Subcutaneous adipose tissue (tissue), 4 donors: ENCODE measurements around the gene CAMTA2. TPM values are rescaled to one million over a fixed set of nuclear protein-coding genes. Genes with fewer than 3 reads are reported as not detected.

Experiments used
- total RNA-seq, 4 donors: library from RNA; depleted of rRNA; stranded (reverse); fragments of >200 nt; gene quantifications; one replicate each; pipeline ENCODE4 v1.1.0, GENCODE V29; 2016
- TF ChIP-seq, protein P1 (sequence below): fragments of 450-650 bp; IDR thresholded peaks from one replicate; pipeline ENCODE4 v1.5.1; 2016; ENCODE audit warnings: low read depth, mild to moderate bottlenecking, control low read depth, antibody characterized with exemption, moderate library complexity

The CAMTA2 gene
- total RNA-seq, 4 donors from 2014 or later = 11.4 to 21.9 (median 17.5) TPM

DNA sequence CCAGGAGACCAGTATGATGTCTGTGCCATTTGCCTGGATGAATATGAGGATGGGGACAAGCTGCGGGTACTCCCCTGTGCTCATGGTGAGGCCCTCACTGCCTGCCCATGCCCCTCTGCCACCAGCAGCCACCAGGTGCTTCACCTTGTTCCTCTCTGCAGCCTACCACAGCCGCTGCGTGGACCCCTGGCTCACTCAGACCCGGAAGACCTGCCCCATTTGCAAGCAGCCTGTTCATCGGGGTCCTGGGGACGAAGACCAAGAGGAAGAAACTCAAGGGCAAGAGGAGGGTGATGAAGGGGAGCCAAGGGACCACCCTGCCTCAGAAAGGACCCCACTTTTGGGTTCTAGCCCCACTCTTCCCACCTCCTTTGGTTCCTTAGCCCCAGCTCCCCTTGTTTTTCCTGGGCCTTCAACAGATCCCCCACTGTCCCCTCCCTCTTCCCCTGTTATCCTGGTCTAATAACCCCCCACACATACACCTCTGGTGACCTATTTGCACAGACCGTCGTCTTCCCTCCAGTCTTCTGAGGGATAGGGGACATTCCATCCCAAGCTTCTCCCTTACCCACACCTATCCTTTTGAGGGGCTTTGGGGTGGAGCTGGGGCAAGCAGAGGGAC lies 42.8 kb downstream of the CAMTA2 start:
- TF ChIP-seq, protein P1, sequence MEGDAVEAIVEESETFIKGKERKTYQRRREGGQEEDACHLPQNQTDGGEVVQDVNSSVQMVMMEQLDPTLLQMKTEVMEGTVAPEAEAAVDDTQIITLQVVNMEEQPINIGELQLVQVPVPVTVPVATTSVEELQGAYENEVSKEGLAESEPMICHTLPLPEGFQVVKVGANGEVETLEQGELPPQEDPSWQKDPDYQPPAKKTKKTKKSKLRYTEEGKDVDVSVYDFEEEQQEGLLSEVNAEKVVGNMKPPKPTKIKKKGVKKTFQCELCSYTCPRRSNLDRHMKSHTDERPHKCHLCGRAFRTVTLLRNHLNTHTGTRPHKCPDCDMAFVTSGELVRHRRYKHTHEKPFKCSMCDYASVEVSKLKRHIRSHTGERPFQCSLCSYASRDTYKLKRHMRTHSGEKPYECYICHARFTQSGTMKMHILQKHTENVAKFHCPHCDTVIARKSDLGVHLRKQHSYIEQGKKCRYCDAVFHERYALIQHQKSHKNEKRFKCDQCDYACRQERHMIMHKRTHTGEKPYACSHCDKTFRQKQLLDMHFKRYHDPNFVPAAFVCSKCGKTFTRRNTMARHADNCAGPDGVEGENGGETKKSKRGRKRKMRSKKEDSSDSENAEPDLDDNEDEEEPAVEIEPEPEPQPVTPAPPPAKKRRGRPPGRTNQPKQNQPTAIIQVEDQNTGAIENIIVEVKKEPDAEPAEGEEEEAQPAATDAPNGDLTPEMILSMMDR = no peak

DNA sequence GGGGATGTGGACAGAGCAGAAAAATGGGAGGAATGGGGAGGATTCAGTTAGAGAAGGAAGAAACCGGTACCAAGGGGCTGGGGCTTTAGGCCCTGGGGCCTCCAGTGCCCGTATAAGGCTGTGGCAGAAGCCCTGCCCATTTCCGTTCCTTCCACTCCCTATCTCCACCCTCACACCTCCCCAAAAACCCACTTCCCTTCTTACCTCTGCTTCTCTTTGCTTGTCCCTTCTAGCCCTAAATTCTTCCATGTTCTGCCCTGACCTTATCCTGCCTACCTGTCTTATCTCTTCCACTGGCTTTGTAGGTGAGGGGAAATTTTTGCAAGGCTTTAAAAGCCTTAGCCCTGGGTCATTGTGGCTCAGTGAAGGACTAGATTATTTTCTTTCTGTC lies 43.3 kb downstream of the CAMTA2 start:
- TF ChIP-seq, protein P1 = no peak

DNA sequence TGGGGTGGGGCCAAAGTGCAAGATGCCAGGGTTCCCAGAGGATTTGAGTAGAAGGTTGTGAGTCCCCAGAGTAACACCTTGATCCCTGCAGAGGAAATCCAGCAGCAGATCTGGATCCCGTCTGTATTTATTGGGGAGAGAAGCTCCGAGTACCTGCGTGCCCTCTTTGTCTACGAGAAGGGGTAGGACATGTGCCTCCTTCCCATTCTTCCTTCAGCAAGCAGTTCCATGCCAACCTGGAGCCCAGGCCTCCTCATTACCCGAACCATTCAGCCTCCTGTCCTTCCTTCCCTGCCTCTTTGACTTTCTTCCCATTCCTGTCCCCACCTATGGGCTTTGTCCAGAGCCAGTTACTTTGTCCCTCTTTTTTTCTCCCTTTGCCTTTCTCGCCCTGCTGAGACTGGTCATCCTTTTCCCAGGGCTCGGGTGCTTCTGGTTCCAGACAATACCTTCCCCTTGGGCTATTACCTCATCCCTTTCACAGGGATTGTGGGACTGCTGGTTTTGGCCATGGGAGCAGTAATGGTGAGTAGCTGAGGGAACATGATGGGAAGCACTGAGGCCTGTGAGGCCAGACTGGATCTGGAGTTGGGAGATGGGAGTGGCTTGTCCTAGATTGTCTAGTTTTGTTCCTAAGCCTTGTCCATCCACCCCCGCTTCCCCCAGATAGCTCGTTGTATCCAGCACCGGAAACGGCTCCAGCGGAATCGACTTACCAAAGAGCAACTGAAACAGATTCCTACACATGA lies 44.5 kb downstream of the CAMTA2 start:
- TF ChIP-seq, protein P1 = no peak

DNA sequence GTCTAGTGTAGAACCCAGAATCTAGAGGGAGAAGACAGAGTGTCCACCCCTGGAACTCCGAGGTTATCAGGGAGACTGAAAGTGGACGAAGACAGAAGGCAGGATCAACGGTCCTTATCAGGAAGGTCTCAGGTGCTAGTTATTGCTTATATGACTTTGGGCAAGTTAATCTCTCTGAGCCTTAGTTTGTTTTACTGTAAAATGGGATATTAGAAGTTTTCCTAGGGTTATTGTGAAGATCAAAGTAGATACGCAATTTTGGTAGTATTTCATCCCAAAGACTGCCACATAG lies 46.2 kb downstream of the CAMTA2 start:
- TF ChIP-seq, protein P1 = no peak

DNA sequence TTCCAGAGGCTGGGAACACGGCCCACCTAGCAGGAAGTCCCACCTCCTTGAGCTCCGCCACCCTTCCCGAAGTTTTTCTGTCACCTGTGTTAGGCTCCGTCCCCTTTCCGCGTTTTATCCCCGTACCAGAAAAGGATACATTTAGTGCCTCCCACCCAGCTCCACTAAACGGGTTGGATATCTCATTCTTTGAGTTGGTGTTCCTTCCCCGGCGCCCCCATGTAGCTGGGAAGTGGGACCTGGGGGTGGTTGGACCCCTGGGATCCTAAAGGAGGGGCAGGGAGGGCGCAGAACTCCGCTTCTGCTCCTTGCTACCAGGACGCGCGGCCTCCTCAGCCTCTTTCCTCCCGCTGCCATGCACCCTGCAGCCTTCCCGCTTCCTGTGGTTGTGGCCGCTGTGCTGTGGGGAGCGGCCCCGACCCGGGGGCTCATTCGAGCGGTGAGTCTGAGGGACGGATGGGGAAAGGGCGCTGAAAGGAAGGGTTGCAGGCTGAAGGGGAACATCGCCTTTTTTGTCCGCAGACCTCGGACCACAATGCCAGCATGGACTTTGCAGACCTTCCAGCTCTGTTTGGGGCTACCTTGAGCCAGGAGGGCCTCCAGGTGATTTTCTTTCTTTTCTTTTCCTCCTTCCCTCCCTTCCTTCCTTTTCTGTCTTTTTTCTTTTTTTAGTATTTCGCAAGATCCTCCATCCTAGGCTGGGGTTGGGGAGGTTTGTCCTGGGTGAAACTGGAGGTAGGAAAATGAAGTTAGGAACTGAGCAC lies 46.7 kb downstream of the CAMTA2 start:
- TF ChIP-seq, protein P1 = no peak

DNA sequence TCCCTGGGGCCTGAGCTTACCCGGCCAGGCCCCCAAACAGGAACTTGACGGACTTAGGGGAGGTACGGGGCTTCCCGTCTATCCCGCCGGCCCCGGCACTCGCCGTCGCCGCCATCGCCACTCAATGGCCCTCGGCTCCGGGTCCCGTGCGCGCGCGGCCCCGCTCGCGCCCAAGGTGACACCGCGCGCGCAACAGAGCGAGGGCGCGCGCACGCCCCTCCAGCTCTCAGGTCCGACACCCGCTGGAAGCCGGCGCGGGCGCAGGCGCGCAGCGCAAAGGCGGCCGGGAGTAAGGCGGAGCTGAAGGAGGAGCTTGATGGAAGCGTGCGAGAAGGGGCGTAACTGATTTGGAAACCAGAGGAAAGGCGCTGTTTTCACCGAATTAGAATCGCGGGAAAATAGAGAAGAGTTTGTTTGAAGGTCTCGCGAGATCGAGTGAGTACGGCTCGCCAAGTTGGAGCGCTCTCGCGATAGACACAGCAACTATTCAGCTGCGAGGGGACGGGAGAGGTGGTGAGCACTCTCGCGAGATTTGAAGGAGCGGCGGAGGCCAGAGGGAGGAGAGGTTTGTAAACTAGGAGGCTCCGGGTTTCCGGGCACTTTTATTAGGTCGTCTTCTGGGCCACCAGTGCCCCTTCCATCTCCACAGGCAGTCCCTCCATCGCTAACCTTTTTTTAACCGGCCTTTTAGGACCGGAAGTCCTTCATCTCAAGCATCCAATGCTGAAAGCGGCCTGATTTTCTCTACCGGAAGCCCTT lies 47.5 kb downstream of the CAMTA2 start, which contains the start of the genes RNF167 and SLC25A11:
Gene RNF167 (plus strand): TSS at position 473 of the 759 bp plus-strand sequence. CDS start 642 bp downstream, outside the sequence.
Gene SLC25A11 (minus strand): TSS at position 251 of the 759 bp plus-strand sequence. CDS start 136 bp downstream, at position 115.
- TF ChIP-seq, protein P1 = no peak
